ENCODE measurements around the gene FAM124A. TPM values are rescaled to one million over a fixed set of nuclear protein-coding genes. Genes with fewer than 3 reads are reported as not detected.

FAM124A gene
- total and polyA plus RNA-seq, 3 experiments from 2014 or later = 0.13 TPM; not detected in 2

GRCh38 chr13:51332566-51333361, 110.6 kb downstream of the FAM124A start:
- peaks cover 0 to 5% (median 1%) of the 10 kb centered on the region in 3 donors for H3K36me3 Mint-ChIP-seq
- Histone ChIP-seq H3K4me3 (ENCODE audit: low read length) (no peak overlapping the region), H3K36me3 (ENCODE audit: insufficient read depth, low read length) (no peaks in the 10 kb centered on the region), H3K27ac (ENCODE audit: low read depth, low read length) (no peak overlapping the region), H3K4me1 (ENCODE audit: insufficient read depth, low read length) (no peaks in the 10 kb centered on the region), H3K27me3 (ENCODE audit: insufficient read depth, low read length, poor library complexity, severe bottlenecking) (no peaks in the 10 kb centered on the region), H3K9me3 (ENCODE audit: low read length) (no peaks in the 10 kb centered on the region)
- H3K27me3 Mint-ChIP-seq = peaks cover 0 to 8% of the 10 kb centered on the region in 2 donors
- no peaks in the 10 kb centered on the region for H3K9me3 Mint-ChIP-seq
- no peak for DNase-seq
- peak overlapping the region in 1 of 8 donors; percentile 11 for H3K27ac Mint-ChIP-seq
- no peak overlapping the region for H3K4me3 Mint-ChIP-seq
- CTCF ChIA-PET = no interaction called here
- H3K4me1 Mint-ChIP-seq = peaks cover 11 to 16% (median 14%) of the 10 kb centered on the region in 3 donors
- POLR2A ChIA-PET = no interaction called here

DNA sequence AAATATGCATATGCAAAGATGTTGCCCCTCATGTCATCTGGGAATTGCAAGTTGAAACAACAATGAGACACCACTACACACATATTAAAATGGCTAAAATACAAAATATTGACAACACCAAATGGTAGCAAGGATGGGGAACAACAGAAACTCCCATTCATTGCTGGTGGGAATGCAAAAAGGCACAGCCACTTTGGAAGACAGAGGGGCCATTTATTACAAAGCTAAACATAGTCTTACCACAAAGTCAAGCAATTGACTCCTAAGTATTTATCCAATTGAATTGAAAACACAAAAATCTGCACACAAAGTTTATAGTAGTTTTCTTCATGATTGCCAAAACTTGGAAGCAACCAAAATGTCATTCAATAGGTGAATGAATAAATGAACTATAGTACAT, 111.2 kb downstream of the FAM124A start:
- ChIA-PET POLR2A (no interaction called here), CTCF (no interaction called here)
- peaks cover 11 to 16% (median 14%) of the 10 kb centered on the region in 3 donors for H3K4me1 Mint-ChIP-seq
- no peak overlapping the region for H3K4me3 ChIP-seq (ENCODE audit: low read length)
- H3K36me3 Mint-ChIP-seq = peaks cover 0 to 5% (median 1%) of the 10 kb centered on the region in 3 donors
- no peak overlapping the region for H3K4me3 Mint-ChIP-seq
- no peaks in the 10 kb centered on the region for H3K9me3 ChIP-seq (ENCODE audit: low read length)
- H3K27me3 ChIP-seq (ENCODE audit: insufficient read depth, low read length, poor library complexity, severe bottlenecking) = no peaks in the 10 kb centered on the region
- H3K27me3 Mint-ChIP-seq = peaks cover 0 to 4% of the 10 kb centered on the region in 2 donors
- H3K9me3 Mint-ChIP-seq = no peaks in the 10 kb centered on the region
- no peaks in the 10 kb centered on the region for H3K36me3 ChIP-seq (ENCODE audit: insufficient read depth, low read length)
- H3K4me1 ChIP-seq (ENCODE audit: insufficient read depth, low read length) = no peaks in the 10 kb centered on the region
- no peak overlapping the region for H3K27ac ChIP-seq (ENCODE audit: low read depth, low read length)
- no peak for DNase-seq
- no peak overlapping the region for H3K27ac Mint-ChIP-seq

DNA sequence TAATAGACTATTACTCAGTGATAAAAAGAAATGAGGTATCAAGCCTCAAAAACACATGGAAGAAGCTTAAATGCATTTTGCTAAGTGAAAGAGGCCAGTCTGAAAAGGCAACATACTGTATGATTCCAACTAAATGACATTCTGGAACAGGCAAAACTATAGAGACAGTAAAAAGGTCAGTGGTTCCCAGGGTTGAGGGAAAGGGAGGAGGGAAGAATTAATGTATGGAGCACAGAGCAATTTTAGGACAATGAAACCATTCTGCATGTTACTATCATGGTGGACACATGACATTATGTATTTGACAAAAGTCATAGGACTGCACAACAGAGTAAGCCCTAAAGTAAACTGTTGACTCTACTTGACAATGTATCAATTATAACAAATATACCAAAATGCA, 111.6 kb downstream of the FAM124A start:
- Mint-ChIP-seq H3K27me3 (peaks cover 0 to 3% of the 10 kb centered on the region in 2 donors), H3K4me3 (no peak overlapping the region), H3K36me3 (peaks cover 0 to 5% (median 1%) of the 10 kb centered on the region in 3 donors), H3K4me1 (peaks cover 11 to 16% (median 14%) of the 10 kb centered on the region in 3 donors), H3K27ac (no peak overlapping the region), H3K9me3 (no peaks in the 10 kb centered on the region)
- DNase-seq = no peak
- ChIA-PET POLR2A (no interaction called here), CTCF (no interaction called here)
- no peaks in the 10 kb centered on the region for H3K36me3 ChIP-seq (ENCODE audit: insufficient read depth, low read length)
- no peak overlapping the region for H3K27ac ChIP-seq (ENCODE audit: low read depth, low read length)
- no peaks in the 10 kb centered on the region for H3K27me3 ChIP-seq (ENCODE audit: insufficient read depth, low read length, poor library complexity, severe bottlenecking)
- H3K4me3 ChIP-seq (ENCODE audit: low read length) = no peak overlapping the region
- no peaks in the 10 kb centered on the region for H3K4me1 ChIP-seq (ENCODE audit: insufficient read depth, low read length)
- no peaks in the 10 kb centered on the region for H3K9me3 ChIP-seq (ENCODE audit: low read length)

Other genes starting within 250 kb of the FAM124A start
- gene C13orf42, start 111.1 kb upstream of the FAM124A start, total RNA-seq = not detected
- gene C13orf42, start 111.1 kb upstream of the FAM124A start, polyA plus RNA-seq = not detected
- not detected for gene SERPINE3, start 117.3 kb downstream of the FAM124A start, total RNA-seq
- gene SERPINE3, start 117.3 kb downstream of the FAM124A start, polyA plus RNA-seq = not detected
- gene INTS6, start 230.6 kb downstream of the FAM124A start, total RNA-seq = 10 to 100 TPM; 56.6 to 58.2 TPM
- 28.4 TPM for gene INTS6, start 230.6 kb downstream of the FAM124A start, polyA plus RNA-seq

Measured in CD8-positive, alpha-beta memory T cell (primary cell).